ENCODE measurements around the gene RHEBL1.

RHEBL1 gene

GRCh38 chr12:49052451-49053208, 17.1 kb downstream of the RHEBL1 start:
- DNase-seq = no peak

GRCh38 chr12:49051777-49052438, 17.9 kb downstream of the RHEBL1 start:
- DNase-seq = no peak

- DNase-seq = no peak
These were observed 18.4 kb downstream of the RHEBL1 start for GRCh38 chr12:49051373-49051764.

- DNase-seq = no peak
These were observed 19.0 kb downstream of the RHEBL1 start for GRCh38 chr12:49050507-49051372.

- DNase-seq = no peak
These were observed 20.1 kb downstream of the RHEBL1 start for GRCh38 chr12:49049566-49050224.

GRCh38 chr12:49048953-49049352, 20.8 kb downstream of the RHEBL1 start:
- DNase-seq = no peak

- DNase-seq = no peak
These were observed 23.5 kb downstream of the RHEBL1 start for GRCh38 chr12:49046129-49046895.

- no peak for DNase-seq
These were observed 25.1 kb downstream of the RHEBL1 start for GRCh38 chr12:49044660-49045059.

GRCh38 chr12:49043856-49044258, 25.9 kb downstream of the RHEBL1 start:
- peak in 1 of 2 experiments; percentile 67 for DNase-seq

- DNase-seq = no peak
These were observed 26.5 kb downstream of the RHEBL1 start for GRCh38 chr12:49043241-49043640.

GRCh38 chr12:49041881-49042484, 27.8 kb downstream of the RHEBL1 start:
- no peak for DNase-seq

- DNase-seq = no peak
These were observed 28.5 kb downstream of the RHEBL1 start for GRCh38 chr12:49041036-49041880.

- DNase-seq = no peak
These were observed 29.4 kb downstream of the RHEBL1 start for GRCh38 chr12:49040364-49040855.

- no peak for DNase-seq
These were observed 30.1 kb downstream of the RHEBL1 start for GRCh38 chr12:49039421-49040363.

GRCh38 chr12:49038291-49038955, 31.4 kb downstream of the RHEBL1 start:
- no peak for DNase-seq

GRCh38 chr12:49037947-49038237, 31.9 kb downstream of the RHEBL1 start:
- DNase-seq = no peak

GRCh38 chr12:49037111-49037946, 32.5 kb downstream of the RHEBL1 start:
- no peak for DNase-seq

GRCh38 chr12:49036029-49036428, 33.8 kb downstream of the RHEBL1 start:
- DNase-seq = no peak
